ENCODE data around the gene USP6. TPM values are rescaled to one million over a fixed set of nuclear protein-coding genes. Genes with fewer than 3 reads are reported as not detected.
A peak's percentile ranks its signal among the peaks of the same experiment; 100 is the strongest.

Gene USP6
- total and polyA plus RNA-seq, 2 of the 13 experiments (the other 11 are each of a cell fraction or from before 2014, with no cell fraction given): 0.04 TPM; not detected in 1

DNA sequence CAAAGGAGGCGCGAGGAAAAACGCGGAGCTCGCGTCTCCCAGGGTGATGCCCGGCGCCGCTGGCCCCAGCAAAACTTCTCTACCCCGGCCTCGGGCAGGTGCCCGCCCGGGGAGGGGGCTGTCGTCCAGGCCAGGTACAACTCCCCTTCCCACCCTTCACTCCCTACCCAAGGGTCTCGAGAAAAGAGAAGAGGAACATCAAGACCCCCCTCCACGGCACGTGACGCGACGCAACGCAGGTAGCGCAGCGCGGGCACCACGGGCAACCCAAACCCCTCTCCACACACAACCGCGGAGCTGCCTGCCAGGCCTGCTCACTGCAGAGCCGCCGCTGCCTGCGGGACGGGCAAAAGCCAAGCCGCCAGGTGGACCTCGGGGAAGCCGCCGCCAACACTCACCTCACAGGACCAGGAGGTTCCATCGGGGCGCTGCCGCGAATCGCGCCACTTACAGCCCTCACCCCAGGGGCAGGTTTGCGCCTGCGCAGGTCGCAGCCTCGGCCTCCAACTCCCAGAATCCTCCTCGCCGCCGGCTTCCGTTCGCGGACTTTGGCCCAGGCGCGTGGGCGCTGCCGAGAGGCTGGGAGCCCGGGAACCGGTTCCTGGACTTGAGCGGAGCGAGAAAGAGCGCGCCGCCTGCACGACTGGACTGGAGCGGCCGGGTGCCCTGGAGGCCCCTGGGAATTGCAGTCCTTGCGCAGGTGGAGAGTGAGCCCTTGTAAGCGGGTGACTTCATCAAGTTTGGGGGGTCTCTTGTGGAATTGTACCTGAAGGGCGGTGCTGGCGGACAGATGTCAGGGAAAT lies 4.2 kb upstream of the USP6 start, which contains the start of gene ZNF232 (continued):
- TF ChIP-seq, protein P1, sequence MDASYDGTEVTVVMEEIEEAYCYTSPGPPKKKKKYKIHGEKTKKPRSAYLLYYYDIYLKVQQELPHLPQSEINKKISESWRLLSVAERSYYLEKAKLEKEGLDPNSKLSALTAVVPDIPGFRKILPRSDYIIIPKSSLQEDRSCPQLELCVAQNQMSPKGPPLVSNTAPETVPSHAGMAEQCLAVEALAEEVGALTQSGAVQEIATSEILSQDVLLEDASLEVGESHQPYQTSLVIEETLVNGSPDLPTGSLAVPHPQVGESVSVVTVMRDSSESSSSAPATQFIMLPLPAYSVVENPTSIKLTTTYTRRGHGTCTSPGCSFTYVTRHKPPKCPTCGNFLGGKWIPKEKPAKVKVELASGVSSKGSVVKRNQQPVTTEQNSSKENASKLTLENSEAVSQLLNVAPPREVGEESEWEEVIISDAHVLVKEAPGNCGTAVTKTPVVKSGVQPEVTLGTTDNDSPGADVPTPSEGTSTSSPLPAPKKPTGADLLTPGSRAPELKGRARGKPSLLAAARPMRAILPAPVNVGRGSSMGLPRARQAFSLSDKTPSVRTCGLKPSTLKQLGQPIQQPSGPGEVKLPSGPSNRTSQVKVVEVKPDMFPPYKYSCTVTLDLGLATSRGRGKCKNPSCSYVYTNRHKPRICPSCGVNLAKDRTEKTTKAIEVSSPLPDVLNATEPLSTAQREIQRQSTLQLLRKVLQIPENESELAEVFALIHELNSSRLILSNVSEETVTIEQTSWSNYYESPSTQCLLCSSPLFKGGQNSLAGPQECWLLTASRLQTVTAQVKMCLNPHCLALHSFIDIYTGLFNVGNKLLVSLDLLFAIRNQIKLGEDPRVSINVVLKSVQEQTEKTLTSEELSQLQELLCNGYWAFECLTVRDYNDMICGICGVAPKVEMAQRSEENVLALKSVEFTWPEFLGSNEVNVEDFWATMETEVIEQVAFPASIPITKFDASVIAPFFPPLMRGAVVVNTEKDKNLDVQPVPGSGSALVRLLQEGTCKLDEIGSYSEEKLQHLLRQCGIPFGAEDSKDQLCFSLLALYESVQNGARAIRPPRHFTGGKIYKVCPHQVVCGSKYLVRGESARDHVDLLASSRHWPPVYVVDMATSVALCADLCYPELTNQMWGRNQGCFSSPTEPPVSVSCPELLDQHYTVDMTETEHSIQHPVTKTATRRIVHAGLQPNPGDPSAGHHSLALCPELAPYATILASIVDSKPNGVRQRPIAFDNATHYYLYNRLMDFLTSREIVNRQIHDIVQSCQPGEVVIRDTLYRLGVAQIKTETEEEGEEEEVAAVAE (CRISPR knock-in tag; IDR thresholded peaks at IDR 0.05; ENCODE audit: borderline replicate concordance): peak; percentile 45; the same call in 1 of the 2 replicates
- TF ChIP-seq FOXK2 (IDR thresholded peaks at IDR 0.05): no peak
- TF ChIP-seq ZNF317 (CRISPR knock-in tag; IDR thresholded peaks at IDR 0.05): no peak
- peak; percentile 90 for TF ChIP-seq ZNF619 (CRISPR knock-in tag; IDR thresholded peaks at IDR 0.05)
- TF ChIP-seq SNAPC2 (CRISPR knock-in tag; IDR thresholded peaks at IDR 0.05): peak; percentile 70
- no peak for TF ChIP-seq SRSF4 (IDR thresholded peaks at IDR 0.05; ENCODE audit: low read depth, low read length, poor library complexity, severe bottlenecking)
- no peak for TF ChIP-seq RFX1 (IDR thresholded peaks at IDR 0.05)
- peak; percentile 71; the same call in 1 of the 2 replicates for TF ChIP-seq ZFP90 (CRISPR knock-in tag; IDR thresholded peaks at IDR 0.05; ENCODE audit: borderline replicate concordance)
- TF ChIP-seq SMAD1 (CRISPR knock-in tag; IDR thresholded peaks at IDR 0.05; ENCODE audit: borderline replicate concordance, low read depth): peak; percentile 91; the same call in 1 of the 2 replicates
- TF ChIP-seq, protein P2, sequence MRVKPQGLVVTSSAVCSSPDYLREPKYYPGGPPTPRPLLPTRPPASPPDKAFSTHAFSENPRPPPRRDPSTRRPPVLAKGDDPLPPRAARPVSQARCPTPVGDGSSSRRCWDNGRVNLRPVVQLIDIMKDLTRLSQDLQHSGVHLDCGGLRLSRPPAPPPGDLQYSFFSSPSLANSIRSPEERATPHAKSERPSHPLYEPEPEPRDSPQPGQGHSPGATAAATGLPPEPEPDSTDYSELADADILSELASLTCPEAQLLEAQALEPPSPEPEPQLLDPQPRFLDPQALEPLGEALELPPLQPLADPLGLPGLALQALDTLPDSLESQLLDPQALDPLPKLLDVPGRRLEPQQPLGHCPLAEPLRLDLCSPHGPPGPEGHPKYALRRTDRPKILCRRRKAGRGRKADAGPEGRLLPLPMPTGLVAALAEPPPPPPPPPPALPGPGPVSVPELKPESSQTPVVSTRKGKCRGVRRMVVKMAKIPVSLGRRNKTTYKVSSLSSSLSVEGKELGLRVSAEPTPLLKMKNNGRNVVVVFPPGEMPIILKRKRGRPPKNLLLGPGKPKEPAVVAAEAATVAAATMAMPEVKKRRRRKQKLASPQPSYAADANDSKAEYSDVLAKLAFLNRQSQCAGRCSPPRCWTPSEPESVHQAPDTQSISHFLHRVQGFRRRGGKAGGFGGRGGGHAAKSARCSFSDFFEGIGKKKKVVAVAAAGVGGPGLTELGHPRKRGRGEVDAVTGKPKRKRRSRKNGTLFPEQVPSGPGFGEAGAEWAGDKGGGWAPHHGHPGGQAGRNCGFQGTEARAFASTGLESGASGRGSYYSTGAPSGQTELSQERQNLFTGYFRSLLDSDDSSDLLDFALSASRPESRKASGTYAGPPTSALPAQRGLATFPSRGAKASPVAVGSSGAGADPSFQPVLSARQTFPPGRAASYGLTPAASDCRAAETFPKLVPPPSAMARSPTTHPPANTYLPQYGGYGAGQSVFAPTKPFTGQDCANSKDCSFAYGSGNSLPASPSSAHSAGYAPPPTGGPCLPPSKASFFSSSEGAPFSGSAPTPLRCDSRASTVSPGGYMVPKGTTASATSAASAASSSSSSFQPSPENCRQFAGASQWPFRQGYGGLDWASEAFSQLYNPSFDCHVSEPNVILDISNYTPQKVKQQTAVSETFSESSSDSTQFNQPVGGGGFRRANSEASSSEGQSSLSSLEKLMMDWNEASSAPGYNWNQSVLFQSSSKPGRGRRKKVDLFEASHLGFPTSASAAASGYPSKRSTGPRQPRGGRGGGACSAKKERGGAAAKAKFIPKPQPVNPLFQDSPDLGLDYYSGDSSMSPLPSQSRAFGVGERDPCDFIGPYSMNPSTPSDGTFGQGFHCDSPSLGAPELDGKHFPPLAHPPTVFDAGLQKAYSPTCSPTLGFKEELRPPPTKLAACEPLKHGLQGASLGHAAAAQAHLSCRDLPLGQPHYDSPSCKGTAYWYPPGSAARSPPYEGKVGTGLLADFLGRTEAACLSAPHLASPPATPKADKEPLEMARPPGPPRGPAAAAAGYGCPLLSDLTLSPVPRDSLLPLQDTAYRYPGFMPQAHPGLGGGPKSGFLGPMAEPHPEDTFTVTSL (CRISPR knock-in tag; IDR thresholded peaks at IDR 0.05; ENCODE audit: borderline replicate concordance): peak; percentile 58; the same call in 1 of the 2 replicates
- TF ChIP-seq HHEX (CRISPR knock-in tag; IDR thresholded peaks at IDR 0.05): no peak
- no peak for TF ChIP-seq JUNB (CRISPR knock-in tag; IDR thresholded peaks at IDR 0.05; ENCODE audit: borderline replicate concordance)
- TF ChIP-seq ZNF12 (CRISPR knock-in tag; IDR thresholded peaks at IDR 0.05): no peak
- TF ChIP-seq, protein P3, sequence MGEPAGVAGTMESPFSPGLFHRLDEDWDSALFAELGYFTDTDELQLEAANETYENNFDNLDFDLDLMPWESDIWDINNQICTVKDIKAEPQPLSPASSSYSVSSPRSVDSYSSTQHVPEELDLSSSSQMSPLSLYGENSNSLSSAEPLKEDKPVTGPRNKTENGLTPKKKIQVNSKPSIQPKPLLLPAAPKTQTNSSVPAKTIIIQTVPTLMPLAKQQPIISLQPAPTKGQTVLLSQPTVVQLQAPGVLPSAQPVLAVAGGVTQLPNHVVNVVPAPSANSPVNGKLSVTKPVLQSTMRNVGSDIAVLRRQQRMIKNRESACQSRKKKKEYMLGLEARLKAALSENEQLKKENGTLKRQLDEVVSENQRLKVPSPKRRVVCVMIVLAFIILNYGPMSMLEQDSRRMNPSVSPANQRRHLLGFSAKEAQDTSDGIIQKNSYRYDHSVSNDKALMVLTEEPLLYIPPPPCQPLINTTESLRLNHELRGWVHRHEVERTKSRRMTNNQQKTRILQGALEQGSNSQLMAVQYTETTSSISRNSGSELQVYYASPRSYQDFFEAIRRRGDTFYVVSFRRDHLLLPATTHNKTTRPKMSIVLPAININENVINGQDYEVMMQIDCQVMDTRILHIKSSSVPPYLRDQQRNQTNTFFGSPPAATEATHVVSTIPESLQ (CRISPR knock-in tag; conservative IDR thresholded peaks at IDR 0.05): no peak
- TF ChIP-seq, protein P4, sequence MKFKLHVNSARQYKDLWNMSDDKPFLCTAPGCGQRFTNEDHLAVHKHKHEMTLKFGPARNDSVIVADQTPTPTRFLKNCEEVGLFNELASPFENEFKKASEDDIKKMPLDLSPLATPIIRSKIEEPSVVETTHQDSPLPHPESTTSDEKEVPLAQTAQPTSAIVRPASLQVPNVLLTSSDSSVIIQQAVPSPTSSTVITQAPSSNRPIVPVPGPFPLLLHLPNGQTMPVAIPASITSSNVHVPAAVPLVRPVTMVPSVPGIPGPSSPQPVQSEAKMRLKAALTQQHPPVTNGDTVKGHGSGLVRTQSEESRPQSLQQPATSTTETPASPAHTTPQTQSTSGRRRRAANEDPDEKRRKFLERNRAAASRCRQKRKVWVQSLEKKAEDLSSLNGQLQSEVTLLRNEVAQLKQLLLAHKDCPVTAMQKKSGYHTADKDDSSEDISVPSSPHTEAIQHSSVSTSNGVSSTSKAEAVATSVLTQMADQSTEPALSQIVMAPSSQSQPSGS (CRISPR knock-in tag; IDR thresholded peaks at IDR 0.05): peak; percentile 82
- TF ChIP-seq FOXO1 (CRISPR knock-in tag; IDR thresholded peaks at IDR 0.05): no peak; the same call in 1 of the 2 replicates

All from HepG2 (cell line).